GM04504 (cell line): ENCODE measurements around the gene TRIM74.
"Not testable (repeated sequence)": the region's sequence is repeated elsewhere in the genome, so short reads cannot be mapped to it uniquely, and the experiment has no call there.

ENCODE experiments used
- DNase-seq: peaks from one replicate; pipeline ENCODE4 v3.0.0-alpha.2; 2012; ENCODE audit warnings: low read depth

Gene TRIM74

DNA sequence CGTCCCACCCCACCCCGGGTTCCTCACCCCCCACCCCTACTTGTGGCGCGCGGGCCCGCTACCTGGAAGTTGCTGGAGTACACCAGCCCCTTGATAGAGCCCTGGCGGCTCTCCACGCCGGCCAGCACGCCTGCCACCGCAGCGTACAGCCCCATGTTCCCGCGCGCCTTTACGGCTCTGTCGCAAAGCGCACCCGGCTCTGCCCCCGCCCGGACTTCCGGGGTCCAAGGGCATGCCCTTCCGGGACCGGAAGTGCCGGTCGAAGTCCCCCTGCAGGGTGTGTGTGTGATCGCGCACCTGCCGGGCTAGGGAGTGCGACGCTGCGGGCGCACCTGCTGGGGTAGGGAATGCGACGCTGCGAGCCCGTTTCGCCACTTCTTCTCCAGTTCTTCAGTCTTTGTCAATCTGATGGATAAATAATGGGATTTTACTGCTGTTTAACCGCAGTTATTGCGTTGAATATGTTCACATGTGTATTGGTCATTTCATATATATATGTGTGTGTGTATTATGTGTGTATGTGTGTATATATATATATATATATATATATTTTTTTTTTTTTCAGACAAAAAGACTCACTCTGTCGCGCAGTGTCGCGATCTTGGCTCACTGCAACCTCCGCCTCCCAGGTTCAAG is 14.6 kb downstream of the TRIM74 start:
- not testable (repeated sequence) for DNase-seq

DNA sequence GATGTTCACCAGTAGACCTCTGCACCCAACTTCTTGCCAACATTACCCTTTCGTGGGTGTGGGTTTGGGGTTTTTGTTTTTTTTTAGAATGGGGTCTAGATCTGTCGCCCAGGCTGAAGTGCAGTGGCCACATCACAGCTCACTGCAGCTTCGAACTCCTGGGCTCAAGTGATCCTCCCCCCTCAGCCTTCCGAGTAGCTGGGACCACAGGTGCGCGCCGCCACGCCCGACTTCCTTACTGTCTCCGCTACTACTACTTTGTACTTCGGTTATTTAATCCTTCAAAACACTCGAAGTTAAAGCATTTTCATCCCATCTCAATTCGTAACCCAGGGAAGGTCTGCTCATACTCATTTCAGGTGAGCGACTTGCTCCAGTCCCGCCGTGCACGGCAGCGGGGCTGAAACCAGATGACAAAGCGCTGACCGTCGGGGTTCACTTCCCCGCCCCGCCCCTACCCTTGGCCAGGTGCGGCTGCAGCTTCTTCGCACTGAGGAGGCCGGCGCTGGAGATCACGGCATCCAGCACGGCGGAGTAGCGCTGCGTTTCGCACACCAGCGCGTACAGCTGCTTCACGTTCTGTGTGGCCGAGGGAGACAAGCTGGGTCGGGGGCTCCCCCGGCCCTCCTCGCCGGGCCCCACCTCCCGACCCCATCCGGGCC is 15.2 kb downstream of the TRIM74 start:
- DNase-seq, result not testable (repeated sequence)

DNA sequence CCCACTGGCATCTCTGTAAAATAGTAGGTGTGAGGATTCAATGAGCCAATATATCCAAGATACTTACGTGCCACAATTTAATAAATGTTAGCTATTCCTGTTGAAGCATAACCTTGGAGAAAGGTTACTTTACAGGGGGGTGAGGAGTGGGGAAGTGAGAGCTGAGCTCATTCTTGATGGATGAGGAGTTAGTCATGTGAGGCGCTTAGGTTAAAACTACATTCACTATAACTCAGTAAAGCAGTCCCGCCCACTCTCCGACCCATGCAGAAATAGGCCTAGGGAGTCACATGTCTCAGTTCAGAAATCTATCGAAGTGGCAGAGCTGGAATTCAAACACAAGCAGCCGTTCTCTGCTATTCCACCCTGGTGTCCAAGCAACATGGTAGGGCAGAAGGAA is 18.8 kb downstream of the TRIM74 start:
- not testable (repeated sequence) for DNase-seq

DNA sequence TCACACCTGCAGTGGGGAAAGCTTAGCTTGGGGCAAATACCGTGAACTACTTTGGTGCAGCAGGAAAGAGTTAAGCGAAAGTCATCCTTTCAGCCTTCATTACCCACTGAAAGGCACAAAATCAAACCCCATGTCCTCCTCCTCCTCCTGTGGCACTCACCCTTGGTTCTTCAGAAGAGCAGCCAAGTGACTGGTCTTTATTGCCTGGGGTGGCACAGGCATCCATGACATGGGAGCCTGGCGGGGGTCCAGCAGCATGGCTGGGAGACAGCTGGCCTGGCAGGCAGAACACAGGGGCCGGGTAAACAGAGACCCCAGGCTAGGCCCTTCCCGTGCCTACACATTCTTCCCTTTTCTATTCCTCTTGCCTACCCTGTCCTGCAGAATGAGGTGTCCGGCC is 19.6 kb downstream of the TRIM74 start:
- DNase-seq, result not testable (repeated sequence)

DNA sequence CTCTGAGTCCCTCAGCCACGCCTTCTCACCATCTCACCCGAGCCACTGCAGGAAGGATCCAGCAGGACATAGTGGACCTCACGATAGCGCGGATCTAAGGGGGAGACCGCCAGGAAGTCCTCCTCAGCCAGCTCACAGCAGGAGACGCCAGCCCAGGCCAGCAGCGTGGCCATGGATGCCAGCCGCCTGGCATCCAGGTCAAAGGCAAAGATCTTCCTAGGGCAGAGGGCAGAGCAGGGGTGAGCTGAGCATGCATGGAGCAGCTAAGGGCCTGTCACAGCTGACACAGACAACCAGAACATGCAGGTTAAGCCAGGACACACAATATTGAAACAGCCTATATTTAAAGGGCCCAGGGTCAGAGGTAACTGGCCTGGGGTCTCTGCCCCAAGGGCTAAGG is 20.0 kb downstream of the TRIM74 start:
- not testable (repeated sequence) for DNase-seq

DNA sequence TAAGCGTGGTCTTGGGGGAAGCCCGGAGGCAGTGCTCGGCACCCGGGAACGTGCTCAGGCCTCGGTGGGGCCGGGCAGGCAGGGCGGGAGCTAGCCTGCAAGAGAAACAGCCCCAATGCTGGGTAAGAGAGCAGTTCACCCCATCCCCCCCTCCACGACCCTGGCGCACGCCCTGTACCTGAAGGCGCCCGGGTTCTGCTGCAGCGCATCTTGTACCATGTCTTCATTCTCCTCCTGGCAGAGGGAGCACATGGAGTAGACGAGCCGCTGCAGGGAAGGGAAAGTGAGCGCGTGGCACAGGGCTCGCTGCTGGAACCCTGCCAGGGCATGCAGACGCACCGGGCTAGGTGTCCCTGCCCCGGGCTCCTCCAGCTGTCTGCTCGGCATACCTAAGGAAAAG is 20.6 kb downstream of the TRIM74 start:
- not testable (repeated sequence) for DNase-seq

DNA sequence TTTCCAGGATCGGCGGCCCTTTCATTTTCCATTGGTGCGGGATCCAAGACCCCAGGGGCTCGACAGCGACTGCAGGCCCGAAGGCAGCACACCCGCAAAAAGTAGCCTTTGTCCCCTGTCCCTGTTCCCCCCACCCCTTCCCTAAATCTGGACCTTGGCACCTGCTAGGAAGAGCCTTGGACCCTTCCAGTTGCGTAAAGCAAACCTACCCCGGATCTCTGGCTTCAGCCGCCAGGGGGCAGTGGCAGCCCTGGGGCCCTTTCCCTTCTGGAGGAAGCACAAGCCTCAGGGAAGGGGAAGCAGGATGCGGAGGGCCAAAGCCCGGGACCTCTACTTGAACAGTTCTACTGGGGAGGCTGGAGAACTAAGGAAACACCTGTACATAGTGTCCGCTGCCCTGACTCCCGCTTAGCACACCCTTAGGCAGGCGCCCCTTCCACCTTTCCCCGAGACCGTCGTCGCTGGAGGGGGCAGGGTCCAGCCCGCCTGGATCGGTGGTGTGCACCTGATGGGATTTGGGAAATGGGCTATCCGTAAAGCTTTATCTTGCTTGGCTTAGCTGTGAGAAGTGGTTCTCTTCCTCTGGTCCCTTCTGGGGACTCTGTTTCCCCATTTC is 23.0 kb downstream of the TRIM74 start:
- not testable (repeated sequence) for DNase-seq

DNA sequence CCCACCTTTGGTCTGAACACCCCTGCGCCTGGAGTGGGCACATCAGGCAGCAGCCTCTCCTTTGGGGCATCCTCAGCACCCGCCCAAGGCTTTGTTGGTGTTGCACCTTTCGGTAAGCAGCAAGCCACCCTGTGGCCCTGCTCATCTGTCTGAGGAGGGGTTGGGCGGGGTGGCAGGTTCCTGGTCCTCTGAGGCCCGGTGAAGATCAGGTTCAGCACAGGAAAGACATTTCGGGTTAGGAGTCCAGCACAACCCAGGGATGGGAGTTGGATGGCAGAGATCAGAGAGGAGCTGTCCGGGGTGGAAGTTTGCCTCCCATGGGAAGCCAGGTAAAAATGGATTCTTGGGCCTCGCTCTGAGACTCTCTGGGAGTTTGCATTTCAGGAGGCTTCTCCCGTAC is 23.7 kb downstream of the TRIM74 start:
- not testable (repeated sequence) for DNase-seq

DNA sequence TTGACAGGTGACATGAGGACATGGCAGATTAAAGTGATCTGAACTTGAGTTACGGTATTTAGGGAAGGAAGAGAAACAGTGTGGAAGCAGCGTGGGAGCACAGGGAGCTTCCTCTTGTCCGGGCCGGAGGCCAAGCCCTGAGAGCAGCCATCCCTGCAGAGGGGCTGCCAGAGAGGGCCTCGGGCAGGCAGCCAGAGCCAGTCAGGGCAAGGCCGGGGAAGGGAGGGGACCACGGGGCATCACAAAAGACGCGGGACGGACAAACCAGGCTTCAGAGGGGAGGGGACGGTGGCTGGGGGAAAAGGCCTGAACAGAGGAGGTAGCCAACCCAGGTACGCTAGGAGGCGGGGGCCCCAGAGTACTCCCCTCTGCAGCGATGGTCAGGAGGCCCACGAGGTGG is 24.3 kb downstream of the TRIM74 start:
- DNase-seq, result not testable (repeated sequence)

DNA sequence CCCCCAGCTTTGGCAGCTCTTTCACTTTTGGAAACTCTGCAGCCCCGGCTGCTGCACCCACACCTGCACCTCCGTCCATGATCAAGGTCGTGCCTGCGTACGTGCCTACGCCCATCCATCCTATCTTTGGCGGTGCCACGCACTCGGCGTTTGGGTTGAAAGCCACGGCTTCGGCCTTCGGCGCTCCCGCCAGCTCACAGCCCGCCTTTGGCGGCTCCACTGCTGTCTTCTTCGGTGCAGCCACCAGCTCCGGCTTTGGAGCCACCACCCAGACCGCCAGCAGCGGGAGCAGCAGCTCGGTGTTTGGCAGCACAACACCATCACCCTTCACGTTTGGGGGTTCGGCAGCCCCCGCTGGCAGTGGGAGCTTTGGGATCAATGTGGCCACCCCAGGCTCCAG is 26.3 kb downstream of the TRIM74 start:
- not testable (repeated sequence) for DNase-seq

DNA sequence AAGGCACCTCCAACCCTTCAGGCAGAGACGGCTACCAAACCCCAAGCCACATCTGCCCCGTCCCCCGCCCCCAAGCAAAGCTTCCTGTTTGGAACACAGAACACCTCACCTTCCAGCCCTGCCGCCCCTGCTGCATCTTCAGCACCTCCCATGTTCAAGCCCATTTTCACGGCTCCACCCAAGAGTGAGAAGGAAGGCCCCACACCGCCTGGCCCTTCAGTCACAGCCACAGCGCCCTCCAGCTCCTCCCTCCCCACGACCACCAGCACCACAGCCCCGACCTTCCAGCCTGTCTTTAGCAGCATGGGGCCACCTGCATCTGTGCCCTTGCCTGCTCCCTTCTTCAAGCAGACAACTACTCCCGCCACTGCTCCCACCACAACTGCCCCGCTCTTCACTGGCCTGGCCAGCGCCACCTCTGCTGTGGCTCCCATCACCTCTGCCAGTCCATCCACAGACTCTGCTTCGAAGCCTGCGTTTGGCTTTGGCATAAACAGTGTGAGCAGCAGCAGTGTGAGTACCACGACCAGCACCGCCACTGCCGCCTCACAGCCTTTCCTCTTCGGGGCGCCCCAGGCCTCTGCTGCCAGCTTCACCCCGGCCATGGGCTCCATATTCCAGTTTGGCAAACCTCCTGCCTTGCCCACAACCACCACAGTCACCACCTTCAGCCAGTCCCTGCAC is 27.1 kb downstream of the TRIM74 start:
- DNase-seq, result not testable (repeated sequence)

DNA sequence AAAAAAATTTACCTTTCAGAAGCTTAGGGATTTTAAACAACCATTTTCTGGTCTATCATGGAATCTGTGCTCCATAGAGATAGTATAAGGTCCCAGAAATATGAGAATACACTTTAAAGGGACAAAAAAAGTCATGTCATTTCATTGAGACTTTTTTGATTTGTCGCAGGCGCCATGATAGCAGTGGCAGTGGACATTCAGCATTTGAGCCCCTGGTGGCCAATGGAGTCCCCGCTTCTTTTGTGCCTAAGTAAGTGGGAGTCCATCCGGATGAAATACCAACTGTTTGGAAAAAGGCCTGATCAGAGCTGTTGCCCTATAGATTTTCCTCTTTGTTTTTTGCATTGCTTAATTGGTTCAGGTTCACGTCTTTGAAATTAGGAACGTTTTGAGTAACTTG is 41.0 kb downstream of the TRIM74 start:
- not testable (repeated sequence) for DNase-seq

DNA sequence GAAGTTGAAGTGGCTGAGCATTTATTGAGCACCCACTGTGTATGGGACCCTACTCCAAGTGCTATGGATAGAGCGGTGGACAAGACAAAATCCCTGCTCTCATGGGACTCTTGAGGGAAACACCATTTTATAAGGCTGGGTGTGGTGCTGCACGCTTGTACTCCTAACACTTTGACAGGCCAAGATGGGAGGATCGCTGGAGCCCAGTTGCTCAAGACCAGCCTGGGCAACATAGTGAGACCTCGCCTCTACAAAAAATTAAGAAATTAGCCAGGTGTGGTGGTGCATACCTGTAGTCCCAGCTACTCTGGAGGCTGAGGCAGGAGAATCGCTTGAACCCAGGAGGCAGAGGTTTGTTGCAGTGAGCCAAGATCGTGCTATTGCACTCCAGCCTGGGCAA is 41.5 kb downstream of the TRIM74 start:
- DNase-seq, result not testable (repeated sequence)

DNA sequence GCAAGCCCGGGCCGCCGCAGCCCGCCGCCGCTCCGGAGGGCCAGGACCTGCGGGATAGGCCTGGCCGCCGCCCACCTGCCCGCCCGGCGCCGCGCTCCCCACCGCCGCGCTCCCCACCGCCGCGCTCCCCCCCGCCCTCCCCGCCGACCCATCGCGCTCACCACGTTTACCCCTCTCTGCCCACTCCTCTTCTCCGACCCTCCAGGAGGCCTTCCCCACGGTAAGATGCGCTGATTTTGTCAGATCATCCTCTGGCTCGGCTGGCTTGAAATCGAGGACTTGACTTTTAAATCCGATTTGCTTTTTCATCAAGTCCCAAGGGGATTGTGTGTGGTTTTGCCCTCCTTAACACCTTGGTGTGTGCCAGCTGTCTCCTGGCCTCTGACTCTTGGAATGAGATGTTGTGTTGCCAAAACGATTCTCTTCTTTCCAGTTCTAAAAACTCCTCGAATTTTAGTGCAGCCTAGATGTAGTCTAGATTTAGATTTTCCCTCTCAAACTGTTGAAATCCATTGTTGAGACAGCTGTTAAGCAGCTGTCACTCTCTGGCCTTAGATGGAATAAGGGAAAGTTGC is 43.6 kb downstream of the TRIM74 start:
- DNase-seq, result no peak

DNA sequence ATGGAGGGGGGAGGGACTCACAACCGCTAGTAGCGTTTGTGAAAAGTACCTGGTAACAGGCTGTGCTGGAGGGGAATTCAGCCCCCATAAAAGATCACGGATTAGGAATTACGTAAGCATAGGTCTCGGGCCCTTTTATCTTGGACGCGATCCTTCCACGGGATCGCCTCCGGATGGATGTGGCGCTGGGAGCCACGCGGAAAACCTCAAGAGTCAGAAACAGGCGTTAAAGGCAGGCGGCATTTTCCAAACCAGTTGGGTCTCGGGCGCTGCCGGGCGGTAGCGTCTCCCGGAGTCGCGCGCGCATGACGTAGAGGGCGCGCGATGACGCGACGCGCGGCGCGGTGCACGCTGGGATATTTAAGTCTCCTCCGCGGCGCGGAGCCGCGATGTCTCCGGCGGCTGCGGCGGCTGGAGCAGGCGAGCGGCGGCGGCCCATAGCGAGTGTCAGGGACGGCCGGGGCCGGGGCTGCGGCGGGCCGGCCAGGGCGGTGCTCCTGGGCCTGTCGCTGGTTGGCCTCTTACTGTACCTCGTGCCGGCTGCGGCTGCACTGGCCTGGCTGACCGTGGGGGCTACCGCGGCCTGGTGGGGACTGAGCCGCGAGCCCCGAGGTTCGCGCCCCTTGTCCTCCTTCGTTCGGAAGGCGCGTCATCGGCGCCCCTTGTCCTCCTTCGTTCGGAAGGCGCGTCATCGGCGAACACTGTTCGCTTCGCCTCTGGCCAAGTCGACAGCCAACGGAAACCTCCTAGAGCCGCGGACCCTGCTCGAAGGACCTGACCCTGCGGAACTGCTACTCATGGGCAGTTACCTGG is 44.3 kb downstream of the TRIM74 start, which contains the start of gene POM121:
TSS of gene POM121 (plus strand) at position 363 of the 813 bp plus-strand sequence. CDS start at position 390, 27 bp downstream.
- DNase-seq, result peak; percentile 54

DNA sequence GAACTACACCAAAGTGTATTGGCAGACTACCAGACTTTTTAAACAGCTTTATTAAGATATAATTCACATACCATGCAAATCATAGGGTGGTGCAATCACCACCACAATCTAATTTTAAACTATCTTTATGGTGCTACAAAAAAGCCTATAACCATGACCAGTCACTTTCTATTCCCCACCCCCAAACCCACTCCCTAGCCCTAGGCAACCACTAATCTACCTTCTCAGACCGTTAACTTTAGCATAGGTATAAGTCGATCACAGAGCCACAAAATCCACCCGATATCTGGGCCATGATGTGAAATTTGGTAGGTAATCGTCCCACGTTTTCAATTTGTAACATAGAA is 44.9 kb downstream of the TRIM74 start:
- no peak for DNase-seq

DNA sequence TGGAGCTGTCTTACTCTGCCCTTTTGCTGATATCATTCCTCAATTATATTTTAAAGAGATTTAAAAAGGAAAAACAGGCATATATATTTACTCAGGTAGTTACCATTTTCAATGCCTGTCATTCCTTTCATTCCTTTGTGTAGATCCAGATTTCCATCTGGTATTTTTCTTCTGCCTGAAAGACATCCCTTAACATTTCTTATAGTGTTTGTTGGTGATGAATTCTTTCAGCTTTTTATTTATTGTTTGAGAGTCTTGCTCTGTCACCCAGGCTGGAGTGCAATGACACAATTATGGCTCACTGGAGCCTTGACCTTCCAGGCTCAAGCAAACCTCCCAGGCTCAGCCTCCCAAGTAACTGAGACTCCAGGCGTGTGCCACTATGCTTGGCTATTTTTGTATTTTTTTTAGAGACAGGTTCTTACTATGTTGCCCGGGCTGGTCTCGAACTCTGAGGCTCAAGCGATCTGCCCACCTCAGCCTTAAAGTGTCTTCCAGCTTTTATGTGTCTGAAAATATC is 50.0 kb downstream of the TRIM74 start:
- no peak for DNase-seq

DNA sequence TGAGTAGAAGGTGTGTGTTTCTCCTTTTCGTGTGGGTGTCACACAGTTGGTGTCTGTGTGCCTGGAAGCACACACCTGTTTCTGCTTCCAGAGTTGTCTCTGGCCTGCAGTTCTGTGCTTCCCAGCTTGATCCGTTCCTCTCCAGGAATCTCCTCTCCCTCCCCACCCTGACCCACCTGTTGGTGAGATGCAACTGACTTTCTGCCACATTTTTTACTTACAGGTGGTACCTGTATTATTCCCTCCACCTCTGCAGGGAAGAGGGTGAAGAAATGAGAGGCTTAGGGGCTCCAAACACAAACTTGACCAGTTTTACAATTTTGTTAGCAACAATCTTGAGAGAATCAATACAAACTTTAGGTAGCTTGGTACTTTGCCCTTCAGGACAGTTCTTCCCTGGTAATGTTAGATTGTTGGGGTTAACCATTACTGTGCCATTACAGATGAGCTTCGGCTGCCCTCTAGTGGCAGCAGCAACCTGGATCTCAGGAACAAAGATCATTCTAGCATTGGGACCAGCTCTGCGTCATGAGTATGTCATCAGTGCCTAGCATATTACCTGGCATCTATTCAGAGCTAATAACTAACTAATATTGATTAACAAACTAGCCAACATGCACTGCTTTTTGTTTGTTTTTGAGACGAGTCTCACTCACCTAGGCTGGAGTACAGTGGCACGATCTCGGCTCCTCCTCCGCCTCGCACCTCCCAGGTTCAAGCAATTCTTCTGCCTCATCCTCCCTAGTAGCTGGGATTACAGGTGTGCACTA is 54.3 kb downstream of the TRIM74 start:
- DNase-seq, result not testable (repeated sequence)

DNA sequence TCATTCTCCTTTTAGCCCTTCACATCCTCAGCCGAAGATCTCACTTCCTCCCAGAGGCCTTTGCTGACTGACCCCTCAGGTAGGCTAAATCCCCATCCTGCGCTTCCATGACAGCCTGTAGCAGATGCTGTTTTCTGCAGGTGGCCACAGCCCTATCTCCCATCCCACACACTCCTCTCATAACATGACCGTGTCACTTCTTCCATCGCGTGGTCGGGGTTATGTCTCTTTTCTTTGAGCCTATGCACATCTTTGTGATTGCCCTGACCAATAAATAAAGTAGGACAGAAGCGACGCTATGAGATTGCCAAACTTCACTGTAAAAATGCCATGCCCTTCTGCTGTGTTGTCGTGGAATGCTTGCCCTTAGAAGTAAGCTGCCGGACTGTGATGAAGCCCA is 55.5 kb downstream of the TRIM74 start:
- not testable (repeated sequence) for DNase-seq

DNA sequence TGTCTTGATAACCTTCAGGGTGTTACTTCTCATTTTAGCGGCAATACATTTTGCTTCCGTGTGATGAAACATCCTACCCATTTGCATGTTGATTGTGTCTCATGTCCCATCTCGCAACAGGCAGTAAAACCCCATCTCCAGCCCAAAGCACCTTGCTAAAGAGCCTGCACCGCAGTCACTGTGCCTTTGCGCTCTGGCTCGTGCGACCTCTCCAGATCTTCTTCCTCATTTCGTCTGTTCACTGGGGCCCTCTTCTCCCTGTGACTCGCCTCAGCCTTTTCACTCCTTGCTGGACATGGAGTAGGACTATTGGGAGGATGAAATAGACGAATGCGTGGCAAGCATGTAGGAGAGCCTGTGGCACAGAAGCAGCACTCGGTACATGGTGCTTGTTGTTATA is 57.9 kb downstream of the TRIM74 start:
- not testable (repeated sequence) for DNase-seq
